ENCODE measurements around the gene SLC7A8. TPM values are rescaled to one million over a fixed set of nuclear protein-coding genes. Genes with fewer than 3 reads are reported as not detected.

SLC7A8 gene
- total RNA-seq, 1 experiment from 2014 or later = 77.9 TPM

DNA sequence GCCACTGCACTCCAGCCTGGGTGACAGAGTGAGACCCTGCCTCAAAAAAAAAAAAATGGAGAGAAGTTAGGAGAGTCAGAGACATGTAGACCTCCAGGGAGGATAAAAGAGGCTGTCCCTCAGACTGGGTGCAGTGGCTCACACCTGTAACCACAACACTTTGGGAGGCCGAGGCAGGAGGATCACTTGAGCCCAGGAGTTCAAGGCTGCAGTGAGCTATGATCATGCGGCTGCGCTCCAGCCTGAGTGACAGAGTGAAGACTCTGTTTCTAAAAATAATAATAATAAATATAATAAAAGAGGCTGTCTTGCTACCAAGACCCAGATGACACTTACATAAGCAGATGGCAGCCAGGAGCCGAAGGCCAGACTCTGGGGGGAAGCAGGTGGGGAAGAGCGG lies 18.5 kb downstream of the SLC7A8 start:
- H2AFZ ChIP-seq (ENCODE audit: low read length) = no peak overlapping the region
- H3K9ac ChIP-seq (ENCODE audit: extremely low read depth, insufficient read length, low read length) = no peak overlapping the region
- no peak overlapping the region for H3K14ac ChIP-seq (ENCODE audit: insufficient read depth, low read length)
- no peak overlapping the region for H3K23ac ChIP-seq (ENCODE audit: insufficient read length, low read depth, low read length)
- H4K8ac ChIP-seq (replicated peaks; ENCODE audit: insufficient read length, low read depth, low read length) = no peak overlapping the region
- H3K27ac Mint-ChIP-seq = no peak overlapping the region
- TF ChIP-seq, protein P1, sequence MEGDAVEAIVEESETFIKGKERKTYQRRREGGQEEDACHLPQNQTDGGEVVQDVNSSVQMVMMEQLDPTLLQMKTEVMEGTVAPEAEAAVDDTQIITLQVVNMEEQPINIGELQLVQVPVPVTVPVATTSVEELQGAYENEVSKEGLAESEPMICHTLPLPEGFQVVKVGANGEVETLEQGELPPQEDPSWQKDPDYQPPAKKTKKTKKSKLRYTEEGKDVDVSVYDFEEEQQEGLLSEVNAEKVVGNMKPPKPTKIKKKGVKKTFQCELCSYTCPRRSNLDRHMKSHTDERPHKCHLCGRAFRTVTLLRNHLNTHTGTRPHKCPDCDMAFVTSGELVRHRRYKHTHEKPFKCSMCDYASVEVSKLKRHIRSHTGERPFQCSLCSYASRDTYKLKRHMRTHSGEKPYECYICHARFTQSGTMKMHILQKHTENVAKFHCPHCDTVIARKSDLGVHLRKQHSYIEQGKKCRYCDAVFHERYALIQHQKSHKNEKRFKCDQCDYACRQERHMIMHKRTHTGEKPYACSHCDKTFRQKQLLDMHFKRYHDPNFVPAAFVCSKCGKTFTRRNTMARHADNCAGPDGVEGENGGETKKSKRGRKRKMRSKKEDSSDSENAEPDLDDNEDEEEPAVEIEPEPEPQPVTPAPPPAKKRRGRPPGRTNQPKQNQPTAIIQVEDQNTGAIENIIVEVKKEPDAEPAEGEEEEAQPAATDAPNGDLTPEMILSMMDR (conservative IDR thresholded peaks at IDR 0.05) = no peak
- no peak overlapping the region for H2BK15ac ChIP-seq (ENCODE audit: low read depth, low read length)
- DNase-seq = no peak
- no peak overlapping the region for H3K4me2 ChIP-seq (ENCODE audit: insufficient read depth, insufficient read length, low read length)
- no peak overlapping the region for H3K27ac ChIP-seq (ENCODE audit: insufficient read length, low read depth, low read length)
- no peaks in the 10 kb centered on the region for H3K27me3 ChIP-seq (ENCODE audit: insufficient read depth, low read length)
- no peak overlapping the region for H3T11ph ChIP-seq (ENCODE audit: low read length)
- WGBS (ENCODE audit: extremely low coverage, insufficient read length, low lambda C conversion rate) = no CpG with 5 or more reads among the region's 5 CpGs
- no peaks in the 10 kb centered on the region for H3K9me3 Mint-ChIP-seq
- no peak overlapping the region for H3K4ac ChIP-seq (ENCODE audit: low read depth, low read length)
- no peak overlapping the region for H3K18ac ChIP-seq (ENCODE audit: insufficient read length, low read depth, low read length)
- H3K23me2 ChIP-seq (ENCODE audit: insufficient read length, low read depth, low read length, poor library complexity, severe bottlenecking) = peaks cover 4% of the 10 kb centered on the region
- no peaks in the 10 kb centered on the region for H3K9me3 ChIP-seq (ENCODE audit: control insufficient read depth, low read depth, low read length)
- H4K20me1 ChIP-seq (ENCODE audit: control insufficient read depth, insufficient read depth, insufficient read length) = no peaks in the 10 kb centered on the region
- no peaks in the 10 kb centered on the region for H3K27me3 Mint-ChIP-seq (ENCODE audit: low read depth)
- H4K5ac ChIP-seq (ENCODE audit: insufficient read length, low read depth, low read length) = no peak overlapping the region
- no peaks in the 10 kb centered on the region; the same call in 1 of the 2 replicates for H3K79me2 ChIP-seq (ENCODE audit: insufficient read depth, low read length)
- H2BK120ac ChIP-seq (ENCODE audit: low read depth, low read length, poor library complexity, severe bottlenecking) = no peak overlapping the region
- H3K36me3 Mint-ChIP-seq (ENCODE audit: insufficient read depth in 1 of 3, low read depth in 3 of 3) = peaks cover 36 to 48% (median 44%) of the 10 kb centered on the region in 3 experiments
- no peak overlapping the region for H3K56ac ChIP-seq (ENCODE audit: insufficient read length, low read depth, low read length)
- H3K4me1 ChIP-seq (ENCODE audit: insufficient read depth, low read length) = peaks cover 12% of the 10 kb centered on the region; the same call in 1 of the 2 replicates
- peaks cover 29 to 32% of the 10 kb centered on the region in 2 experiments for H3K4me1 Mint-ChIP-seq
- H3K79me1 ChIP-seq (ENCODE audit: insufficient read depth, low read depth, low read length, poor library complexity, severe bottlenecking) = no peaks in the 10 kb centered on the region
- no peak overlapping the region for H2BK5ac ChIP-seq (ENCODE audit: insufficient read length, low read length)
- no peak overlapping the region for H2AK5ac ChIP-seq (ENCODE audit: insufficient read length, low read length)
- H2BK20ac ChIP-seq (ENCODE audit: low read depth, low read length, poor library complexity, severe bottlenecking) = no peak overlapping the region
- no peak overlapping the region for H3K4me3 Mint-ChIP-seq
- no peak overlapping the region for H2BK12ac ChIP-seq (ENCODE audit: insufficient read length, low read depth, low read length)
- no peak overlapping the region for H4K91ac ChIP-seq (ENCODE audit: insufficient read length, low read depth, low read length)

All from H9 (cell line).